Left lung (tissue), 10 donors: ENCODE data around the gene GRN. TPM values are rescaled to one million over a fixed set of nuclear protein-coding genes. Genes with fewer than 3 reads are reported as not detected.
A peak's percentile ranks its signal among the peaks of the same experiment; 100 is the strongest.
"Not testable (repeated sequence)": the region's sequence is repeated elsewhere in the genome, so short reads cannot be mapped to it uniquely, and the experiment has no call there.

ENCODE experiments used
- ATAC-seq: fragments of 200-7000 bp; cut with Tn5 transposase; one replicate; pipeline ENCODE4 v1.9.1; 2020; ENCODE audit warnings: moderate library complexity
- DNase-seq, 4 donors: peaks; one replicate each; pipeline ENCODE4 v3.0.0-alpha.2; 2013 to 2020
- H3K27ac ChIP-seq, 2 donors: fragments of 200-600 bp; sonication (generic) in 1 of 2; one replicate each; pipeline versions ENCODE4 v1.5.0 to v1.8.0; 2020 to 2021
- H3K27me3 ChIP-seq, 2 donors: fragments of 200-600 bp; sonication (generic) in 1 of 2; one replicate each; pipeline versions ENCODE4 v1.5.0 to v1.8.0; 2020 to 2021
- H3K36me3 ChIP-seq, 2 donors: fragments of 200-600 bp; sonication (generic) in 1 of 2; one replicate each; pipeline versions ENCODE4 v1.5.0 to v1.8.0; 2020 to 2021
- H3K4me1 ChIP-seq, 2 donors: fragments of 200-600 bp; one replicate each; pipeline ENCODE4 v1.8.0; 2021
- H3K4me3 ChIP-seq, 2 donors: fragments of 200-600 bp; sonication (generic) in 1 of 2; one replicate each; pipeline versions ENCODE4 v1.5.0 to v1.8.0; 2020 to 2021; ENCODE audit warnings: mild to moderate bottlenecking in 1 of 2
- H3K9me3 ChIP-seq, 2 donors: fragments of 200-600 bp; sonication (generic) in 1 of 2; one replicate each; pipeline versions ENCODE4 v1.5.0 to v1.8.0; 2020 to 2021
- intact Hi-C, 2 donors: fragments of 100-400 bp; cut with DNase I; formaldehyde crosslinking; loops; one replicate each; pipeline versions ENCODE4 v1.11.2 to v1.14.2; 2022
- polyA plus RNA-seq, 6 donors: library from polyadenylated mRNA; unstranded; fragments of 120-200 nt; gene quantifications; one replicate each; pipeline ENCODE4 v1.2.1, GENCODE V29; 2013; ENCODE audit not compliant: insufficient read length in 6 of 6
- total RNA-seq, 2 donors: library from RNA; stranded (reverse); fragmentation: NEBNext Ultra II Directional; extraction: Animal tissue kit (Norgen Biotek cat#: 25700); gene quantifications; one replicate each; pipeline ENCODE4 v1.2.1, GENCODE V29; 2021
- TF ChIP-seq, protein P1 (sequence below), 2 donors: fragments of 200-600 bp; sonication (generic) in 1 of 2; IDR thresholded peaks; one replicate each; pipeline versions ENCODE4 v1.5.0 to v1.8.0; 2021; ENCODE audit warnings: antibody characterized with exemption in 2 of 2
- donor health status: DM: no; HTN: yes; CAD: no.
- donor health status: DM: no; HTN: no; CAD: no.

Gene GRN
- total and polyA plus RNA-seq, 8 donors = 199 to 616 (median 235) TPM

DNA sequence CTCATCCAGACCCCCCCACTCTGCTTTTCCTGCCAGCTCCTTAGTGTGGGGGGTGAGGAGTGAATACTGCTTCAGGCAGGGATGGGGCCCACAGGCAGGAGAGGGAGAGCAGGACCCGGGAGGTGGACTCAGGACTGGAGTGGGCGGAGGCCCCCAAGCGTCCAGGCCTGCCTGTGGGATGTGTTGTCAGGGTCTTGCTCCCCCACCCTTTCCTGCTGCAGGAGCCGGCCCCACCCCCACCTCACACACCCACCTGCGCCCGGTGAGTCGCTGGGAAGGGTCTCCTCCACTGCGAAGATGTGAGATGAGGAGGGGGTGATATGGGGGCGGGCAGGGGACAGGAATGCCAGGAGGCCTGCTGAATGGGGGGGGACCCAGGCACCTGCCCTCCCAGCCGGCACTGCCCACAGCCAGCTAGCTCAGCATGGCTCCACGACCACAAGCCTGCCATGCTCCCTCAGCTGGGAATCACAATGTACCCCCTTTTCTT lies 17.4 kb downstream of the GRN start:
- peaks cover 0 to 44% of the 10 kb centered on the region in 2 donors for H3K27me3 ChIP-seq
- ATAC-seq (no peak), DNase-seq (no peak)
- H3K27ac ChIP-seq = no peak overlapping the region
- TF ChIP-seq, protein P1, sequence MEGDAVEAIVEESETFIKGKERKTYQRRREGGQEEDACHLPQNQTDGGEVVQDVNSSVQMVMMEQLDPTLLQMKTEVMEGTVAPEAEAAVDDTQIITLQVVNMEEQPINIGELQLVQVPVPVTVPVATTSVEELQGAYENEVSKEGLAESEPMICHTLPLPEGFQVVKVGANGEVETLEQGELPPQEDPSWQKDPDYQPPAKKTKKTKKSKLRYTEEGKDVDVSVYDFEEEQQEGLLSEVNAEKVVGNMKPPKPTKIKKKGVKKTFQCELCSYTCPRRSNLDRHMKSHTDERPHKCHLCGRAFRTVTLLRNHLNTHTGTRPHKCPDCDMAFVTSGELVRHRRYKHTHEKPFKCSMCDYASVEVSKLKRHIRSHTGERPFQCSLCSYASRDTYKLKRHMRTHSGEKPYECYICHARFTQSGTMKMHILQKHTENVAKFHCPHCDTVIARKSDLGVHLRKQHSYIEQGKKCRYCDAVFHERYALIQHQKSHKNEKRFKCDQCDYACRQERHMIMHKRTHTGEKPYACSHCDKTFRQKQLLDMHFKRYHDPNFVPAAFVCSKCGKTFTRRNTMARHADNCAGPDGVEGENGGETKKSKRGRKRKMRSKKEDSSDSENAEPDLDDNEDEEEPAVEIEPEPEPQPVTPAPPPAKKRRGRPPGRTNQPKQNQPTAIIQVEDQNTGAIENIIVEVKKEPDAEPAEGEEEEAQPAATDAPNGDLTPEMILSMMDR (IDR thresholded peaks at IDR 0.05) = no peak
- H3K36me3 ChIP-seq = no peaks in the 10 kb centered on the region
- no peaks in the 10 kb centered on the region for H3K9me3 ChIP-seq
- H3K4me1 ChIP-seq = peaks cover 4 to 21% of the 10 kb centered on the region in 2 donors
- intact Hi-C loops = no loop called here
- peak overlapping the region; percentile 48 to 57 for H3K4me3 ChIP-seq

DNA sequence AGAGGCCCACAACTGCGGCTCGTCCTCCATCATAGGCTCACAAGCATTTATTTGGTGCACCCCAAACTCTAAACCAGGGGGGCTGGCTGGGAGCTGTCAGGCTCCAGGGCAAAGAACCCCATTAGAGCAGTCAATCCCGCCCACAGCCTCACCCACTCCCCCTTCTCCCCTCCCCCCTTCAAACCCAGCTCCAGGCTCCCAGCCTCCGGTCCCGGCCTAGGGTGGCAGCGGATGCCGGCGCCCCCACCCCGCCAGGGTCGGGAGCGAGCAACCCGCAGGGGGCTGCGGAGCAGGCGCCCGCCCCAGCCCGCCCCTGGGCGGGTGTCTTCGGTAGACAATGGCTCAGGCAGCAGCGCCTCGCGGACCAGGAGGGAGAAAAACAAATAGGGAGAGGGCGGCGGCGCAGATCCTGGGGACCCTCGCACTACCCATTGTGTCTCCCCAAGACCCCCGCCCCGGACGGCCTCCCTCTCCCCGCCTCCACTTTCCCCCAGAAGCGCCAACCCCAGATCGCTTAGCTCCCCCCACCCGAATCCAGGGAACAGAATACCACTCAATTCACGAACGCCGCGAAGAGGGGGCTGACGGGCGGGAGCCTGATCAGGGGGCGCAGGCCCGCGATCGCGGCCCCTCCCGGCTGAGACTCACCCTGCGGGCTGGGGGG lies 18.0 kb downstream of the GRN start:
- H3K4me1 ChIP-seq = peaks cover 4 to 21% of the 10 kb centered on the region in 2 donors
- TF ChIP-seq, protein P1 (IDR thresholded peaks at IDR 0.05) = no peak
- peak overlapping the region; percentile 48 to 57 for H3K4me3 ChIP-seq
- H3K9me3 ChIP-seq = no peaks in the 10 kb centered on the region
- DNase-seq = no peak
- H3K27ac ChIP-seq = no peak overlapping the region
- no peaks in the 10 kb centered on the region for H3K36me3 ChIP-seq
- peak; percentile 30 for ATAC-seq
- intact Hi-C loops = no loop called here
- H3K27me3 ChIP-seq = peaks cover 0 to 44% of the 10 kb centered on the region in 2 donors

DNA sequence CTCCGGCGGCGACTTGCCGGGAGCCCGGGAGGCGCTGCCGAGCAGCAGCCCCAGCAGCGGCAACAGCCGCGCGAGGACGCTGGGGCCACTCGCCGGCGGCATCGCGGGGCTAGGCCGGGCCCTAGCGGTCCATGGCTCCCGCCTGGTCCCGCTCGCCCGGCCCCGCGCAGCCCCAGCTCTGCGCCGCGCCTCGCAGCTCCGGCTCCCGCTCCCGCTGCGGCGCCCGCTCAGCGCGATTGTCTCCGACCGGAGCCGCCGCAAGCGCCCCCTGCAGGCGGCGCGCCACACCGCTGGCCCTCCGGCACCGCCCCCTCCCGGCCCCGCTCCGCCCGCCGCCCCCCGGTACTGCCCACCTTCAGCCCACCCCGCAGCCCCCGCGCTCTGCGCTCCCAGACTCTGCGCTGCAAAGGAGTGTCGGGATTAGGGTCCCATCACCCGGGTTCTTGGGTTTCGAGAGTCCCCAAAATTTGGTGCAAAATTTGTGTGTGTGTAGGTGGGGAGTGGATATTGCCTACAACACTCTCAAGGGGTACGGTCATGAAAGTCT lies 18.6 kb downstream of the GRN start, which contains the start of gene FAM171A2:
FAM171A2 (minus strand) TSS at position 241 of the 547 bp plus-strand sequence; CDS start at position 102, 139 bp downstream.
- DNase-seq = peak in 2 of 4 donors; percentile 82 to 95
- TF ChIP-seq, protein P1 (IDR thresholded peaks at IDR 0.05) = peak; percentile 78 to 84

DNA sequence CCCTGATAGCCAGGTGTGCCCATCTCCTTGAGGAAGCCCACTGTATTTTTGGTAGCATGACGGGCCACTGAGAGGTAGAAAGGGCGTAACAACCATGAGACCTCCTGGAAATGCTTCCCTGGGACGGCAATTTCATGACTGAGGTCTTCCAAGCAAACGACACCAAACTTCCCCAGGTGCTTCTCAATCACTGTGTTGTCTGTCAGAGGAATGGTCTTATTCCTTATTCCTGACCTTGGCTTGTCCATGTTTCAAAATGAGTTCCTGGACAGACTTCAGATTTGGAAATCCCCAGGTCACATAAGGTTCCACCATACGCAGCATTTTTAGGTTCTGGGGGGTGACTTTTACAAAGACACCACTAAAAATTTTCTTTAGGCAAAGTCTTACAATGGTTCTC lies 19.9 kb downstream of the GRN start:
- Histone ChIP-seq H3K4me1 (peaks cover 4 to 21% of the 10 kb centered on the region in 2 donors), H3K27me3 (peaks cover 0 to 59% of the 10 kb centered on the region in 2 donors)
- H3K9me3 ChIP-seq, ATAC-seq, intact Hi-C loops, H3K36me3 ChIP-seq, H3K4me3 ChIP-seq, H3K27ac ChIP-seq, DNase-seq: not testable (repeated sequence)

More for the DNA sequence above, 18.6 kb downstream of the GRN start, which contains the start of gene FAM171A2:
- H3K36me3 ChIP-seq = no peaks in the 10 kb centered on the region
- peak within 1 kb of the TSS; percentile 48 to 57 for H3K4me3 ChIP-seq
- peaks cover 4 to 21% of the 10 kb centered on the region in 2 donors for H3K4me1 ChIP-seq
- peaks cover 0 to 48% of the 10 kb centered on the region in 2 donors for H3K27me3 ChIP-seq
- intact Hi-C loops = no loop called here
- H3K27ac ChIP-seq = no peak within 1 kb of the TSS
- ATAC-seq = peak; percentile 87
- H3K9me3 ChIP-seq = no peaks in the 10 kb centered on the region

DNA sequence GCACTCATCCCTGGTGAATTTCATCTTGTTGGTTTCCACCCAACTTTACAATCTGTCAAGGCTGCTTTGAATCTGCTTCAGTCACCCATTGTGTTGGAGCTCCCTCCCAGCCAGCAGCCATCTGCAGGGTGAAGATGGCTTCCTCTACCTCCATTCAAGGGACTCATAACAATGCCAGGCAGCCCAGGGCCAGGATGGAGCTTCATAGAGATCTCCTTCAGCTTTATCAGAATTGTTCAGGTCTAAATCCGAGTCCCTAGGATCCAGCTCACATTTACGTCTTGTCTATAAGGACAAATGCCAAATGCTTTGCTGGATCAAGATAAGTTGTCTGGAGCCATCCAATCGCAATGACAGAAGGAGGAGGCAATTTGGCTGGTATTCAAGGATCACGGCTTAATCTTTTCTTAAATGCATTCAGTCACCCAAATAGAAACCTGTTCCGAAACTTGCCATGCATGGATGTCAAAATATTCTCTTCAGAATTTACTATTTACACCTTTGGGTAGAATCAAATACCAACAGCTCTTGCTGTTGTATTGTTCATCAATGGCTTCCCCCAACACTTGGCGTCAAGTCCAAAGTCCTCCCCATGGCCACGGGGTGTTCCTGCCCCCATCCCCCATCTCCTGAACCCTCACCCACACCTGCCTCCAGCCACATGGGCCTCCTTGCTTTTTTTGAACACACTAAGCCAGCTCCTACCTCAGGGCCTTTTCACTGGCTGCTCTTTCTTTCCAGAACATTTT lies 22.3 kb downstream of the GRN start:
- intact Hi-C loops = no loop called here

DNA sequence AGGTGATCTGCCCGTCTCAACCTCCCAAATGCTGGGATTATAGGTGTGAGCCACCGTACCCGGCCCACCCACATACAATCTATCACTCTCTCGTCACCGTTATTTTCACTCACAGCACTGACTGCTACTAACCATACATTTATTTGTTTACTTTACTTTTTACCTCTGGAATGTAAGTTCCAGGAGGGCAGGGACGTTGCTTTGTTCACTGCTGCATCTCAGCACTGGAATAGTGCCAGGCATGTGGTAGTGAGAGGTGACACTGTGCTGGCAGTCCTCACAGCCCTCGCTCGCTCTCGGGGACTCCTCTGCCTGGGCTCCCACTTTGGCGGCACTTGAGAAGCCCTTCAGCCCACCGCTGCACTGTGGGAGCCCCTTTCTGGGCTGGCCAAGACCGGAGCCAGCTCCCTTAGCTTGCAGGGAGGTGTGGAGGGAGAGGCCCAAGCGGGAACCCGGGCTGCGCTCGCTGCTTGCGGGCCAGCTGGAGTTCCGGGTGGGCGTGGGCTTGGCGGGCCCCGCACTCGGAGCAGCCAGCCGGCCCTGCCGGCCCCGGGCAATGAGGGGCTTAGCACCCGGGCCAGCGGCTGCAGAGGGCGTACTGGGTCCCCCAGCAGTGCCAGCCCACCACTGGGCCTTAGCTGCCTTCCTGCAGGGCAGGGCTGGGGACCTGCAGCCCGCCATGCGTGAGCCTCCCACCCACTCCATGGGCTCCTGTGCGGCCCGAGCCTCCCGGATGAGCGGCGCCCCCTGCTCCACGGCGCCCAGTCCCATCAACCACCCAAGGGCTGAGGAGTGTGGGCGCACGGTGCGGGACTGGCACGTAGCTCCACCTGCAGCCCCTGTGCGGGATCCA lies 23.5 kb downstream of the GRN start:
- ATAC-seq, intact Hi-C loops: not testable (repeated sequence)
- H3K27me3 ChIP-seq = peaks cover 0 to 50% of the 10 kb centered on the region in 2 donors

More for the DNA sequence above, 22.3 kb downstream of the GRN start:
- Histone ChIP-seq H3K36me3 (no peaks in the 10 kb centered on the region), H3K4me1 (peaks cover 3 to 18% of the 10 kb centered on the region in 2 donors), H3K9me3 (no peaks in the 10 kb centered on the region), H3K27ac (no peak overlapping the region), H3K27me3 (peaks cover 0 to 56% of the 10 kb centered on the region in 2 donors), H3K4me3 (no peak overlapping the region)
- ATAC-seq (no peak), DNase-seq (peak in 1 of 4 donors; percentile 24)
- TF ChIP-seq, protein P1 (IDR thresholded peaks at IDR 0.05) = no peak

DNA sequence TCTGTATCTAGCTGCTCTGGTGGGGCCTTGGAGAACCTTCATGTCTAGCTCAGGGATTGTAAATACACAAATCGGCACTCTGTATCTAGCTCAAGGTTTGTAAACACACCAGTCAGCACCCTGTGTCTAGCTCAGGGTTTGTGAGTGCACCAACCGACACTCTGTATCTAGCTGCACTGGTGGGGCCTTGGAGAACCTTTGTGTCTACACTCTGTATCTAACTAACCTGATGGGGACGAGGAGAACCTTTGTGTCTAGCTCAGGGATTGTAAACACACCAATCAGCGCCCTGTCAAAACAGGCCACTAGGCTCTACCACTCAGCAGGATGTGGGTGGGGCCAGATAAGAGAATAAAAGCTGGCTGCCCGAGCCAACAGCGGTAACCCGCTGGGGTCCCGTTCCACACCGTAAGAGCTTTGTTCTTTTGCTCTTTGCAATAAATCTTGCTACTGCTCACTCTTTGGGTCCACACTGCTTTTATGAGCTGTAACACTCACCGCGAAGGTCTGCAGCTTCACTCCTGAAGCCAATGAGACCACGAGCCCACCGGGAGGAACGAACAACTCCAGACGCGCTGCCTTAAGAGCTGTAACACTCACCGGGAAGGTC lies 24.4 kb downstream of the GRN start:
- not testable (repeated sequence) for DNase-seq

More for the DNA sequence above, 23.5 kb downstream of the GRN start:
- peak in 1 of 4 donors; percentile 68 for DNase-seq
- H3K4me1 ChIP-seq, H3K9me3 ChIP-seq, H3K36me3 ChIP-seq, H3K27ac ChIP-seq, H3K4me3 ChIP-seq: not testable (repeated sequence)

More for the DNA sequence above, 24.4 kb downstream of the GRN start:
- H3K27me3 ChIP-seq = peaks cover 0 to 53% of the 10 kb centered on the region in 2 donors
- H3K27ac ChIP-seq, H3K36me3 ChIP-seq, intact Hi-C loops, H3K9me3 ChIP-seq, ATAC-seq, H3K4me1 ChIP-seq, H3K4me3 ChIP-seq: not testable (repeated sequence)
